ENCODE measurements around the gene SLC8A2. TPM values are rescaled to one million over a fixed set of nuclear protein-coding genes. Genes with fewer than 3 reads are reported as not detected.

SLC8A2 gene
- total RNA-seq, 1 experiment from 2014 or later = 11.3 TPM

- Histone ChIP-seq H3K27me3 (ENCODE audit: insufficient read depth, low read length) (no peaks in the 10 kb centered on the region), H4K91ac (ENCODE audit: insufficient read length, low read depth, low read length) (no peak overlapping the region), H3K79me2 (ENCODE audit: insufficient read depth, low read length) (no peaks in the 10 kb centered on the region), H4K20me1 (ENCODE audit: control insufficient read depth, insufficient read depth, insufficient read length) (no peaks in the 10 kb centered on the region), H2BK5ac (ENCODE audit: insufficient read length, low read length) (no peak overlapping the region), H3K56ac (ENCODE audit: insufficient read length, low read depth, low read length) (no peak overlapping the region), H2AK5ac (ENCODE audit: insufficient read length, low read length) (no peak overlapping the region), H2AFZ (ENCODE audit: low read length) (no peak overlapping the region), H3K4me2 (ENCODE audit: insufficient read depth, insufficient read length, low read length) (peak overlapping the region; percentile 92), H2BK12ac (ENCODE audit: insufficient read length, low read depth, low read length) (no peak overlapping the region), H3T11ph (ENCODE audit: low read length) (no peak overlapping the region), H3K9me3 (ENCODE audit: control insufficient read depth, low read depth, low read length) (no peaks in the 10 kb centered on the region), H2BK20ac (ENCODE audit: low read depth, low read length, poor library complexity, severe bottlenecking) (no peak overlapping the region), H2BK120ac (ENCODE audit: low read depth, low read length, poor library complexity, severe bottlenecking) (no peak overlapping the region), H4K8ac (replicated peaks; ENCODE audit: insufficient read length, low read depth, low read length) (no peak overlapping the region), H4K5ac (ENCODE audit: insufficient read length, low read depth, low read length) (no peak overlapping the region), H3K18ac (ENCODE audit: insufficient read length, low read depth, low read length) (no peak overlapping the region), H3K23ac (ENCODE audit: insufficient read length, low read depth, low read length) (no peak overlapping the region), H2BK15ac (ENCODE audit: low read depth, low read length) (no peak overlapping the region), H3K4ac (ENCODE audit: low read depth, low read length) (no peak overlapping the region), H3K27ac (ENCODE audit: insufficient read length, low read depth, low read length) (no peak overlapping the region), H3K9ac (ENCODE audit: extremely low read depth, insufficient read length, low read length) (no peak overlapping the region), H3K14ac (ENCODE audit: insufficient read depth, low read length) (no peak overlapping the region), H3K23me2 (ENCODE audit: insufficient read length, low read depth, low read length, poor library complexity, severe bottlenecking) (peaks cover 5% of the 10 kb centered on the region), H3K79me1 (ENCODE audit: insufficient read depth, low read depth, low read length, poor library complexity, severe bottlenecking) (no peaks in the 10 kb centered on the region), H3K4me1 (ENCODE audit: insufficient read depth, low read length) (no peaks in the 10 kb centered on the region)
- TF ChIP-seq, protein P1, sequence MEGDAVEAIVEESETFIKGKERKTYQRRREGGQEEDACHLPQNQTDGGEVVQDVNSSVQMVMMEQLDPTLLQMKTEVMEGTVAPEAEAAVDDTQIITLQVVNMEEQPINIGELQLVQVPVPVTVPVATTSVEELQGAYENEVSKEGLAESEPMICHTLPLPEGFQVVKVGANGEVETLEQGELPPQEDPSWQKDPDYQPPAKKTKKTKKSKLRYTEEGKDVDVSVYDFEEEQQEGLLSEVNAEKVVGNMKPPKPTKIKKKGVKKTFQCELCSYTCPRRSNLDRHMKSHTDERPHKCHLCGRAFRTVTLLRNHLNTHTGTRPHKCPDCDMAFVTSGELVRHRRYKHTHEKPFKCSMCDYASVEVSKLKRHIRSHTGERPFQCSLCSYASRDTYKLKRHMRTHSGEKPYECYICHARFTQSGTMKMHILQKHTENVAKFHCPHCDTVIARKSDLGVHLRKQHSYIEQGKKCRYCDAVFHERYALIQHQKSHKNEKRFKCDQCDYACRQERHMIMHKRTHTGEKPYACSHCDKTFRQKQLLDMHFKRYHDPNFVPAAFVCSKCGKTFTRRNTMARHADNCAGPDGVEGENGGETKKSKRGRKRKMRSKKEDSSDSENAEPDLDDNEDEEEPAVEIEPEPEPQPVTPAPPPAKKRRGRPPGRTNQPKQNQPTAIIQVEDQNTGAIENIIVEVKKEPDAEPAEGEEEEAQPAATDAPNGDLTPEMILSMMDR (conservative IDR thresholded peaks at IDR 0.05) = no peak
- DNase-seq = no peak
- peak overlapping the region in 1 of 3 experiments; percentile 87; a peak in 2 of 7 replicates for H3K27ac Mint-ChIP-seq
- WGBS (ENCODE audit: extremely low coverage, insufficient read length, low lambda C conversion rate) = no CpG with 5 or more reads among the region's 15 CpGs
- peaks cover 2 to 5% (median 4%) of the 10 kb centered on the region in 3 experiments; a peak in 4 of 7 replicates for H3K36me3 Mint-ChIP-seq (ENCODE audit: insufficient read depth in 1 of 3, low read depth in 3 of 3)
- H3K27me3 Mint-ChIP-seq (ENCODE audit: low read depth) = peaks cover 6% of the 10 kb centered on the region; the same call in 1 of the 2 replicates
- H3K4me3 Mint-ChIP-seq = peak overlapping the region; percentile 91 to 95
- peaks cover 16 to 21% of the 10 kb centered on the region in 2 experiments for H3K4me1 Mint-ChIP-seq
- peaks cover 0 to 2% of the 10 kb centered on the region in 2 experiments; a peak in 3 of 5 replicates for H3K9me3 Mint-ChIP-seq
Measured at GRCh38 chr19:47483200-47483599, 11.5 kb upstream of the SLC8A2 start.

Measured in H9 (cell line).